NCI-H187 (cell line): ENCODE data around the gene STARD3.

ENCODE experiments used
- DNase-seq, 2 experiments: peaks; one replicate each; lab custom pipeline; 2025; lab: John Stamatoyannopoulos, UW

The STARD3 gene

DNA sequence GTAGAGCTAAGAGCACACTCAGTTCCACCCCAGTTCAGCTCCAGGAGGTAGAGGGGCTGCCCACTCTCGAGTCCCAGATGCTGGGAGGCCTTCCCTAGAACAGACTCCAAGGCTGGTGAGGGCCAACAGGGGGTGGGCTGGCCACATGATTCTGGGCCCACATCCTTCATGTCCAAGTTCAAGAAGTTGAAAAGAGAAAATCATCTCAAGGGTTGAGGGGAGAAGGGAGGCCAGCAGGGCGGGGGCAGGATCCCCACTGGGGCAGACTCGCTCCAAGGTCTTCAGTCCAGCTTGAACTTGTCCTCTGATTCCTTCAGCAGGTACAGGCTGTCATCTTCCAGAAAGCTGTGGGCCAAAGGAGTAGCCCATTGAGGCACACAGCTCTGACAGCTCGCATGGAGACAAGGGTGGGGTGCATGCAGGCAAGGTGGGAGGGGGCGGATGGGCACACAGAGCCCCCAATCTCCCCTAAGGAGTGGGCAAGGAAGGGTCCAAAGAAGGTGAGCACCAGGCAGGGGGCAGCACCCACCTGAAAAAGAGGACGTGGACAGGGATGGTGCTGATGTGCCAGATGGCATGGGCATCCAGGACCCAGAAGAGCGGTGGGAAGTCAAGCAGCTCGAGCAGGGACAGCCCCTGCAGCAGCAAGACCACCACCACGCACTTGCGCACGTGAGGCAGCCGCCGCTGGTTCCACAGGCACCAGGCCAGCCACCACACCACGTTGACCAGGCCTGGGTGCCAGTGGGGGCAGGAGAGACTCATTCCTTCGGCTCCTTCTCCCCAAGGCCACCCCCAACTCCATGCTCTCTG, 35.8 kb downstream of the STARD3 start:
- DNase-seq = no peak

DNA sequence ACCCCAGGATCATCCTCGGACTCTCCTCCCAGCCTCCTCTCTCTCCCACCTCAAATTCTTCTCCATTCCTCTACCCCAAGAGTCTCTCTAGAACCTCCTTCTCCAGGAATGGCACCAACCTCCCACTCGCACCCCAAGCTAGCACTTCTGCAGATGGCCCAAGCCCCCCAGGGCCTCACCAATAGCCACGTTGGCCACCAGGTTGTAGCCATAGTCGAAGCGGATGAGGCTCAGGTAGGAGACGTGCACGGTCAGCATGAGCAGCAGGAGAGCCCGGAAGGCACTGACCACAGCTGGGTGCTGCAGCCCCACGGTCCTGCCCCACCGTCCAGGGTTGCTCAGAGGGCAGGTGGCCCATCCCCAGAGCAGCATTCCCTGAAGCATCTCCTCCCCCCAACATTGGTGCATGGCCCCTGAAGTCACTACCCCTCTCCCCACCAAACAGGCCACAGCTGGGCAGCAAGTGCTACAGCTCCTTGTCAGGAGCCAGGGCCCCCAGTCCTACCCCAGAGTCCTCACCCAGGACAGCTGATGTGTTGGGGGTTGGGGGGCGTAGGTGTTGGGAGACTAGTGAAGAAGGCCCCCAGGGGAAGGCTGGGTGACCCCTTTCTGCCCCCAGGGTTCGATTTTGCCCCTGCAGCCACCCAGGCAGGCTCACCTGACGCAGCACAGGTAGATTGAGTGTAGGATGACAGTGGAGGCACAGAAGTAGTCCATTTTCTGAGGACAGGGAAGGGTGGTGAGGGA, 36.6 kb downstream of the STARD3 start:
- DNase-seq = no peak

DNA sequence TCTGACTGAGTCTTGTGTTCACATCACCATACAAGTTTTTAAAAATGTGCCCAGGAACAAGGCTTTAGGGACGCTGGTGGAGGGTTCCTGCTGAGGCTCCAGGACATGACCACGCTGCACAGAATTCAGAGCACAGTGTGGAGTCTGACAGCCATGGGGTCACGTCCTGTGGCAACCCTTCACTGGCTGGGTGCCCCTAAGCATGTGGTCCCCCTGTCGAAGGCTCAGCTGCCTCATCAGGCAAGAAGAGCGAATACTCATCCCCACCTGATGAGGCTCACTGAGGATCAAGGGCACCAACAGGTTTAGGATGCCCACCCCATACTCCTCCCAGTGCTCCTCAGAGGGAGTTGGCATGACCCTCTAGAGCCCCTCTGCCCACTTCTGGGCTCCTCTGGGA, 37.2 kb downstream of the STARD3 start:
- DNase-seq = no peak

DNA sequence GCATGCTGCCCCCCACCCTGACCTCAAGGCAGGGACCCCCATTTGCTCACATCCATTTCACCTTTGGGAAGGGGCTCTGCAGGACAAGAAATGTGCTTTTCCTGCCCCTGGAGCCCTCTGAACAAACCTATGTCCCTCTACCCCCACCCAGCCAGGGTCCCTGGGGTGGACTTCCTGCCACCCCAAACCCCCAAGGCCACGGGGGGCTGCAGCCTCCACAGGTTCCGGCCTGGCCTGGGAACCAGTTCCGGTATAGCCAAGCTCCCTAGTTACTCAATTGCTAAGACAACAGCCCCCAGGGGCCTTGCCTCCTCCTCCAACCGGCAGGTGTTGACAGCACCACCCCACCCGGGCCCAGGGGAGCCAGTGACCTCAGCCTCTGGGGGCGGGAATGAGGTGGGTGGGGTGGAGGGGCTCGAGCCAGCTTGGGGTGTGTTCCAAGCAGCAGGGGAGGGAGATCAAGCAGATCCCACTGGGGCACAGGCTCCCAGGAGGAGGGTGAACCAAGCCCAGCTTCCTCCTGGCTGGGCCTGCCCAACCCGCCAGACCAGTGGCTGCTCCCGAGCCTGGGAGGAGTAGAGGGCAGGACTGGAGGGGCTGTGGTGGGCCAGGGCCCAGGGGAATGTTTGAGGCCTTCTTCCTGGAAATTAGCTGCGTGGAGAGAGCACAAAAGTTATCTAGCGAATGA, 37.9 kb downstream of the STARD3 start:
- no peak for DNase-seq

DNA sequence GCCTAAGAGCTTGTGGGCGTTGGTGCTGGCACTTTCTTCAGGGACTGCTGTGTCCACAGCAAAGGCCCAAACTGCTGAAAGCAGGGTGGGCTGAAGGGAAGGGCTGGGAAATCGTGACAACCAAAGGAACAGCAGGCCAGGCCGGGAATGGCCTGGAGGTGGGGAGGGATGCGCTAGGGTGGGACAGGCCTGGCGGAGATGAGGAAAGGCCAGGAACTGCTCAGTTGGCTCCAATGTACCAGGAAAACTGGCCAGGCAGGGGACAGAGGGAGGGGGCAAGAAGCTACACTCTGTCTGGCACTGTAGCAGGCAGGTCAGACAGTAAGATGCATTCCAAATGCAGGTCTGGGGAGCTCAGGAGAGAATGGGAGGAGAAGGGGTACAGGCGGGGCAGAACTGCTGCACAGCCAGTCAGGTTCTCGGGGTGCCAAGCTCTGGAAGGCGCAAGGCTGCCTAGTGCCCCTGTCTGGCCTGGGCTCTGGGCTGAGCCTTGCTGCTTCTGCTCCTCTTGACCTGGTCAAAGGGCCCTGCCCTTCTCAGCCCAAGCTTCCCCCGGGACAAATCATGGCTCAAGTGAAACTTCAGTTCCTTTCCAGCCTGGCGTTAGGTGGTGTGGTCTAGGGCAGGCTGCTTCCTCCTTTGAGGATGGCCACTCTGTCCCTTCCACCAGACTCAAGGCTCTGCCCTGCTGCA, 38.6 kb downstream of the STARD3 start:
- DNase-seq = no peak

DNA sequence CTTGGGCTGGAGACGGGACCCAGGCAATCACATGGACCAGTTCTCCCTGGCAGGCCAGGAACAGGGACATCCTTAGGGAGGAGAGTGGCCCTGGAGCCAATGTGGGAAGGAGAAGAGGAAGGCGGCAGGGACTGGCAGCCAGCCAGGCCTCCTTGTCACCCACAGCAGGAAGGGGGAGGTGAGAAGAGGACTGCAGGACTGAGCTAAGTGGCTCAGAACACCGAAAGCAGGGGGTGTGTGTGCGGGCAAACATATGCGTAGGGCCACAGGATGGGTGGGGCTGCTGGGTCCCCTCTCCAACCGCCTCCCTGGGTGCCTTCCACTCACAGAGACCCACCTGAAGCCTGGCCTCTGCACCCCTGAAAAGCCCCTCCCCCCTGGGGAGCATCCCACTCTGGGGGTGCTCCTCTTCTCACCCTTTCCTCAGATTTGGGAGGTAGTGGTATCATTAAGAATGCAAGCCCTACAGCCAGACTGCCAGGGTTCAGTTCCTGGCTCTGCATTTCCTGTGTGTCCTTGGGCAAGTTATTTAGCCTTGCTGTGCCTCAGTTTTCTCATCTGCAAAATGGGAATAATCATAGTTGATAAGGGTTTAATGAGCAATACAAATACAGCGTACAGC, 39.4 kb downstream of the STARD3 start:
- peak; percentile 59 to 66 for DNase-seq

DNA sequence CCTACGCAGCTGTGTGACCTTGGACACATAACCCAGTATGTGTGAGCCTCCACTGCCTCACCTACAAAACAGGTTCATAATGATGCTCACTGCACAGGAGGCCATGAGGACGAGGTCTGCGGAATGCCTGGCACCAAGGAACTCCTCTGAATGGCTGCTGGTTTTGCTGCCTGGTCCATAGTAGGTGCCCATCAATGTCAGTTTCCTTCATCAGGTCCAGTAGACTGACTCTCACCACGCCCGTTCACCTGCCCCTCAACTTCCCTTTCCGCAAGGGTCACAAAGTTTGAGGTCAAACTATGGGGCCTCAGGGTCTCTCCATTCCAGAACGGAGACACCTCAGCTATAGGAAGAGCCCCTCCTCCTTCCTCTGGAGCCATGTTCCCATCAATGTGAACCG, 40.1 kb downstream of the STARD3 start:
- no peak for DNase-seq

DNA sequence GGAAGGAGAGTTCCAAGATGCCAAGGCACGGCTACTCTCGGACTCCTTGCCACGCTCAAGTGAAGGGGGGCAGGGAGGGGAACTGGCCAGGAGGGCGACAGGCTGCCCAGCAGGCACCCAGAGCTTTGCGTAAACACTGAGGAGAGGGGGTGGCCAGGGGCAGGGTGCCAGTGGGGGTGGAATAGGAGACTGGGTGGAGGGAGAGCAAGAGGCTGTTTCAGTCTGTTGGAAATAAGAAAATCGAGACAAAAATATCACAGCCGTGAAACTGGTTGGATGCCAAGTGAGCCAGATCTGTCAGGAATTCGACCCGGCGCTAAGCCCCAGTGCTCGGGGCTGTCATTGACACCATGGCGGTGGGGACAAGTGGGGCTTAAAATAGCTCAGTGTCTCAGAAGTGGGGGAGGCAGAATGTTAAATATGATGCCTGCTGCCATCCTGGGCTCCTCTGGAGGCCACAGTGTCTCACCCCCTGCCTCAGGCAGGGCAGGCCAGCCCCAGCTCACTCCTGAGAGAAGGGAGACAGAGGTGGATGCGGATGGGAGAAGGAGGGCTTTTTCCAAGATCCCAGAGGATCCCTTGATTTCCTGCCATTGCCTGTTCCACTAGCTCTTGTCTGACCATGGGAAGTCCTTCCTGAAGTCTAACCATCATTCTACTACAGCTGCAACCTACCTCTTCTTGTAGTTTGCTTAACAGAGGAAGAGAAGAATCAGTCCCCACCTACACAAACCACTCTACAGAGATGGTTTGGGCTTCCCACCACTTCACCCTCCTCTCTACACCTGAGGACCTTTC, 40.8 kb downstream of the STARD3 start:
- DNase-seq = peak; percentile 10 to 49

DNA sequence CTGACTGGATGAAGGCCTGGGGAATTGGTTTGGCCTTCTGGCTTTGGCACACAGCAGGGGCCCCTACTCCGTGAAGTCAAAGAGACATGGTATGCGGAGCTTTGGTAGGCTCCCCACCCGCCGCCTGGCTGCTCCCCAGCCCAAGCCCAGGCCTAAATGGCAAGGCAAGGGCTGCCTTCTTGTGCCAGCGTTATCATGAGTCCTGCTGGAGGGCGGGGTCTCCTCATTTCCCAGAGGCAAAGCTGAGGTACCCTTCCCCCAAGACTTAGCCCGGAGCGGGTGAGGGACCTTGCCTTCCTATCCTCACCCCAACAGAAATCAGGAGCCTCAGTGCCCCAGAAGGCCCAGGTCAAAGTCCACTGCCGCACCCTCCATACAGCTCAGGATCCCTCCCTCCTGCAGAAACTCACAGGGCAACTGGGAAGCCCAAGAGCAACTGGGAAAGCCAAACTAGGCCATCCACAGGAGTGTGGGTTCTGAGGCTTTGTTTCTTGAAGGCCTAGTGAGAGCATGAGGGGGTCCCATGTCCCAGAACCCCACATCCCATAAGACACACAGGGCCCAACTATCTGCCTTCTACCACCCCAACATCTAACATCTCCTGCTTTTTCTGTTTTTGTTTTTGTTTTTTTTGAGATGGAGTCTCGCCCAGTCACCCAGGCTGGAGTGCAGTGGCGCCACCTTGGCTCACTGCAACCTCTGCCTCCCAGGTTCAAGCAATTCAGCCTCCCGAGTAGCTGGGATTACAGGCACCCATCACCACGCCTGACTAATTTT, 41.6 kb downstream of the STARD3 start:
- no peak for DNase-seq

DNA sequence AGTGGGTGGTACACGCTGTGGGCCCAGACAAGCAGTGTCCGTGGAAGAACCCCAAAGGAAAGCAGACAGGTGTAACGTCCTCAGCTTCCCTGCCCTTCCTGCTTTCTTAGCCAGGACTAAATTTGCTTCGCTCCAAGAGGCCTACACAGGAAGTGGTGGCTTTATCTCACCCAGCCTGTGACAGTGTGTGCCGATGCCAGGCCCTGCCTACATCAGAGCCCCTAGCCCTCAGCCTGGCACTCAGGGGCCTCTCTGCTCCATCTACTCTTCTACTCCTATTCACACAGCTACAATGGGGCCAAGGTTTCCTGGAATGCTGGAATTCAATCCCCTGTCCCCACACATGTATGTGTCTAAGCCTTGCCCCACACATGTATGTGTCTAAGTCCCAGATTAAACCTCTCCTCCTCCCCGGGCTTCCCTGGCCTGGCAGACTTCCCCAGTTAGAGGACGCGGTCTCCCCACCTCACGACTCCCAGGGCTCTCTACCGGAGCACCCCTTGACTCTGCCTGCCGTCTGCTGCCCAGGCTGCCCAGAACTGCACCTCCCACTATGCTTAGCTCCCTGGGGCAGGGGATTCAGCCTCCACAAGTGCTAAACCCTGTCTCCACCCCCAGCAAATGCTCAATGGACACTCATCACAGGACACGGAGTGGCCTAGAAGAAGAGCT, 42.7 kb downstream of the STARD3 start:
- no peak for DNase-seq

DNA sequence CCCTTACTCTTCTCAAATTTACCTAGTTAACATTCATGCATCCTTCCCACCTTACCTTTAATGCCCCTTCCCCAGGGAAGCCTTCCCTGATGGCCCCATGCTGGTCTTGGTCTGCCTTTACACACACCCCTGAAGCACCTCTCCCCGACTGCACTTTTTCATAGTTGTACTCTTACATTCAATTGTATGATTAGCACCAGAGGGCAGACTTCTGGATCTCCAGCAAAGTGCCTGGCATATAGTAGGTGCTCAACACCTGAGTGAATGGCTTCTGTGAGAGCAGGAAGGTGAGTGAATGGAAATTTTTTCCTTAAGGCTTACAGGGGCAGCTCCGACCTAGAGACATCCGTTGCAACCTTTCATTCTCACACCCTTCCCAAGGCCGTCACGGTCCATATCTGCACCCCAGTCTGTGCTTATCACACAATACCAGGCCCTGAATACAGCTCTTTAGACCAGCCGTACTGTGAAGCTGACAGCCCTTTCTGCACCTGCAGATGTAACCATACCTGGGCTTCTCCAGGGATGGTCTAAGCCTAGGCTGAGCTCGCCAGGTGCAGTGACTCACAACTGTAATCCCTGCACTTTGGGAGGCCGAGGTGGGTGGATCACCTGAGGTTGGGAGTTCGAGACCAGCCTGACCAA, 46.5 kb downstream of the STARD3 start:
- DNase-seq = no peak

DNA sequence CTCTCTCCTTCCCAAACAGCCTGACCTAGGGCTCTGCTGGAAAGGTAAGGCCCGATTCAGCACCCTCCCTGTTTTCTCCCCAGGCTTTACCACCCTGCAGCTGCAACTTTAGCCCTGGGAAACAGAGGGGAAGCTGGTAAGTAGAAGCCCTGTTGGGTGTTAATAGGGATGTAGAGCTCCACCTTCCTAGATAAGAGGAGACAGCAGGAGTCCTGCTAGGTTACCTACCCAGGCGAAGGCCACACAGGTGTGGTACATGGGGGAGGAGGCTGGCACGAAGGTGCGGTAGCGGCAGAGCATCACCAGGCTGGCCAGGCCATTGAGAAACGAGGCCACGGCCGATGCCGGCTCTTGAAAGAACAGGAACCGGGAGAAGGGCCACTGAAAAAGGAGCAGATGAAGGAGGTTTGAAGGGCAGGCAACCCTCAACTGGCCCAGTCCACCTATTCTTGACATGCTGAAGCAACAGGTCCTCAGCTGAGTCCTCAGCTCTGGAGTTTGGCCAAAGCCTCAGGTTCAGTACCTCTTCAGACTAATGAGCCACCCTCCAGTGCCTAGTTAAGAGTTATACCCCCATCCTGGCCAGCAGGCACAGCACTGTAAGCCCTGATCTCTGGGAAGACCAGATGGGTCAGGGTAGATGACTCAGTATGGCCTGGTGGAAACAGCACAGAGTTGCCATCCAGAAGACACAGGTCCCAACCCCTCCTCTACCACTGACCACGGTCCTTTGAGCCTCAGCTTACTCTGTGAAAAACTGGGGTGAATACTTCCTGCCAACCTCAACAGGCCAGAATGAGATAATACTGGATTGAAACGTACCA, 47.6 kb downstream of the STARD3 start:
- no peak for DNase-seq

DNA sequence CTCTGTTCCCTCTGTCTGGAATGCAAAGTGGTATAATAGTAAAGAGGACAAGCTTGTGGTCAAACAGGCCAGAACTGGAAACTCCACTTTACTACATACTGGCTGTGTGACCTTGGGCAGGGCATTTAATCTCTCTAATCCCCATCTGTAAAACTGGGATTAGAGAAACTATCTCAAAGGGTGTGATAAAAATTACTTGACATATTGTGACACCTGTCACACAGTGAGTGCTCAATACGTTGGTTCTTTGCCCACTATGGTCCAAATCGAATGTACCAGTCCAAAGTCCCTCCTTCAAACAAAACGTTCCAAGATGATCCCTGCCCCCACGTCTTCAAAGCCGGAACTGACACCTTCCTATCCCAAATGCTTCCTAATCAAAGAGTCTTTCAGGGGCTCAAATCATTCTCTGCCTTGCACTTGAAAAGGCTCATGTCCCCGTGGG, 50.2 kb downstream of the STARD3 start:
- DNase-seq = no peak

DNA sequence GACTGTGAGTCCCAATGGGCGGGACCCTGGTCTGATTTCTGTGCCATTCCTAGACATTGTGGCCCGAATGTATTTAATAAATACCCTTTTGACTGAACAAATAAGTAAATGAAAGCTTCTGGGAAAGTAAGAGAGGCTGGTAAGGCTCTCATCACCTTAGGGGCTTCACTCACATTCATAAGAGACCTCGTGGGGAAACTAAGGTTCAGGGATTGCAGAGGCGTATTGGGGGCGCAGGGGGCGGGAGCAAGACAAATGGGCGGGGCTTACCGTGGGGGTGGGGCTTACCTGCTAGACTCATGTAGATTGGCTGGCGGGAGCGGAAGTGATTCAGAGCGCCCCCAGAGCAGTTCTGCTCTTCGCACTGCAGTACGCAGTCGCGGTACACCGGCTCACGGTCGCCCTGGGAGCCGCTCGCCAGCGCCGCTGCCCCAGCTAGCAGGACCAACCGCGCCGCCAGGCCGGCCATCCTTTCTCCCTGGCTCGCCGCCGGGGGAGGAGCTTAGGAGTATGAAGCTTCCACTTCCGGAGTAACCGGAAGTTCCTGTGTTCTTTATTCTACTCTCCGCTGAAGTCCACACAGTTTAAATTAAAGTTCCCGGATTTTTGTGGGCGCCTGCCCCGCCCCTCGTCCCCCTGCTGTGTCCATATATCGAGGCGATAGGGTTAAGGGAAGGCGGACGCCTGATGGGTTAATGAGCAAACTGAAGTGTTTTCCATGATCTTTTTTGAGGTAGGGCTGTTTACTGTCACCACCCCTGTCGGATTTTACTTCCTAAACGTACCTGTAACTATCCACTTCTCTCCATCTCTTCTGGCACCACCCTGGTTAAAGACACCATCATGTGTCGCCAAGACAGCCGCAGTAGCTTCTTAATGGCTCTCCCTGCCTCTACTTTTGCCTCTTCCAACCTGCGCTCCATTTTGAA, 50.9 kb downstream of the STARD3 start, which contains the start of gene PGAP3:
Gene PGAP3, minus strand, starts transcription at position 512 of the 929 bp plus-strand sequence. Its CDS starts 43 bp downstream, at position 469.
- peak; percentile 82 for DNase-seq

DNA sequence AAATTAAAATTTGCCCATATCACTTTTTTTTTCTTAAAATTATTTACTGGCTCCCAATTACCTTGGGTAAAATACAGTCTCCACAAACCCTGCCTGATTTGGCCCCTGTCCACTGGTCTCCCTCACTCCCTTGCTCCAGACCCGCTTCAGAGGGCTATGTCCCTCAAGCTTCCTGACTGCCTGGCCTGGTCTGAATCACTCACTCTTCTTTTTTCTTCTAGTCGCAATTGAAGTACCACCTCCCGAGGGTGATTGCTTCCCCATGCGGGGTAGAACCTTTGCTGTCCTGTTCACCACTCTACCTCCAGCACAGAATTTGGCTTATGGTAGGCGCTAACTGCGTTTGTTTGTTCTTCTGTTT, 51.5 kb downstream of the STARD3 start:
- no peak for DNase-seq

DNA sequence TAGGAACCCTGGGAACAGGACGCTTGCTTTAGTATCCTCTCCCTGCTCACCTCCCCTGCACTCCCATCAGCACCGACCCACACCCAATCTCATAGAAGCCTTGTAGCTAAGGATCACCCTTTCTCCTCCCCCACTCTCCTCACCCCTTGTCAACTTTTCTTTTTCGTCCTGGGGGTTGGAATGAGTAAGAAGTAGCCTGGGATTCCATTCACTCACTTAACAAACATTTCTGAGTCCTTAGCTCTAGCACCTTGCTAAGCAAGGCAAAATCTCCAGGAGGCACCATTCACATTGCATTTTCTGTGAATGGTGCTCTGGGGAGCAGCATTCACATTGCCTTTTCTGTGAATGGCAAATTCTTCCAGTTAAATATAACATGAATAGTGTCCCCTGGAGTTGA, 52.0 kb downstream of the STARD3 start:
- no peak for DNase-seq

DNA sequence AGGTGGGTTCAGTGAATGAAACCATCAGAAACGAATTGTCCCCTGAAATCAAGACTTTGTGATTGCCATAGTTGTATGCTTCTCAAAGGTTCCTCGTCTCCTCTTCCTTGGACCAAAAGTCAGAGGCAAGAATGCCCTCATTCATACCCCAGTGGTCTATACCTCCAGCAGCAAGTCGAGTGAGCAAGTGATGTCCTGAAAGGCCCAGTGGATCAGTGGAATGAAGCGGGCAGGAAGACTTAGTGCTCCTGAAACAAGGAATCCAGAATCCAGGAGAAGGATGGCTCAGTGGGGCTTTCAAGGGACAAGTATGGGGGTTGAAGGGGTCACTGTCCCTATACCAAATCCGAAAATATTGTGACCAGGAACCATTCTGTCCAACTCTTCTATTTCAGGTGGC, 57.6 kb downstream of the STARD3 start:
- no peak for DNase-seq
